ENCODE results near the gene MRPS6.

Gene MRPS6

GRCh38 chr21:34072145-34073031 lies 990 bp upstream of the MRPS6 start:
- DNase-seq: no peak

GRCh38 chr21:34073749-34074282 lies 438 bp downstream of the MRPS6 start:
- DNase-seq: peak; percentile 23

- no peak for DNase-seq
These were observed 1.1 kb downstream of the MRPS6 start for GRCh38 chr21:34074283-34075090.

- DNase-seq: no peak
These were observed 1.7 kb downstream of the MRPS6 start for GRCh38 chr21:34075091-34075425.

GRCh38 chr21:34075760-34076660 lies 2.6 kb downstream of the MRPS6 start:
- no peak for DNase-seq

GRCh38 chr21:34076835-34077234 lies 3.5 kb downstream of the MRPS6 start:
- DNase-seq: no peak

GRCh38 chr21:34077888-34078287 lies 4.5 kb downstream of the MRPS6 start:
- DNase-seq: no peak

GRCh38 chr21:34078915-34079314 lies 5.5 kb downstream of the MRPS6 start:
- DNase-seq: no peak

GRCh38 chr21:34080710-34081109 lies 7.3 kb downstream of the MRPS6 start:
- DNase-seq: no peak

GRCh38 chr21:34082769-34083168 lies 9.4 kb downstream of the MRPS6 start:
- DNase-seq: no peak

- no peak for DNase-seq
These were observed 10.0 kb downstream of the MRPS6 start for GRCh38 chr21:34083357-34083756.

GRCh38 chr21:34085129-34085528 lies 11.8 kb downstream of the MRPS6 start:
- no peak for DNase-seq

- no peak for DNase-seq
These were observed 13.5 kb downstream of the MRPS6 start for GRCh38 chr21:34086887-34087306.

GRCh38 chr21:34088752-34089151 lies 15.4 kb downstream of the MRPS6 start:
- no peak for DNase-seq

- DNase-seq: no peak
These were observed 17.7 kb downstream of the MRPS6 start for GRCh38 chr21:34091032-34091431.

- no peak for DNase-seq
These were observed 18.2 kb downstream of the MRPS6 start for GRCh38 chr21:34091607-34092006.

GRCh38 chr21:34092262-34092921 lies 19.0 kb downstream of the MRPS6 start:
- no peak for DNase-seq

- no peak for DNase-seq
These were observed 19.7 kb downstream of the MRPS6 start for GRCh38 chr21:34093083-34093482.

- DNase-seq: no peak
These were observed 21.6 kb downstream of the MRPS6 start for GRCh38 chr21:34094949-34095348.

GRCh38 chr21:34097442-34097841 lies 24.1 kb downstream of the MRPS6 start:
- DNase-seq: no peak

GRCh38 chr21:34100337-34100736 lies 27.0 kb downstream of the MRPS6 start:
- no peak for DNase-seq

- DNase-seq: no peak
These were observed 27.4 kb downstream of the MRPS6 start for GRCh38 chr21:34100790-34101189.
